B cell (primary cell): Measurements from ENCODE around the gene RINL. TPM values are rescaled to one million over a fixed set of nuclear protein-coding genes. Genes with fewer than 3 reads are reported as not detected.

Source experiments
- ATAC-seq: fragments of 200-7000 bp; cut with Tn5 transposase; one replicate; pipeline ENCODE4 v1.10.0; 2021; ENCODE audit warnings: low read depth, mild to moderate bottlenecking, moderate number of reproducible peaks, moderate library complexity
- CTCF ChIA-PET: fragments of 350-600 bp; sonication (Branson Sonifier 250); formaldehyde crosslinking; loops from one replicate; lab custom pipeline; 2021; ENCODE audit warnings: antibody characterized with exemption, inconsistent platforms; lab: Charles Lee
- POLR2A ChIA-PET: fragments of 350-600 bp; sonication (Branson Sonifier 250); formaldehyde crosslinking; loops from one replicate; lab custom pipeline; 2021; ENCODE audit warnings: antibody characterized with exemption; lab: Charles Lee
- DNase-seq: peaks from one replicate; pipeline ENCODE4 v3.0.0; 2013
- H2AFZ ChIP-seq: 2 replicates; pipeline ENCODE4 v1.6.1; 2012; ENCODE audit warnings: mild to moderate bottlenecking, low read depth, low read length; ENCODE audit not compliant: insufficient read depth, poor library complexity, severe bottlenecking
- H3K27ac ChIP-seq, 2 donors: 1 replicate in 1 of 2; 2 replicates in 1 of 2; pipeline ENCODE4 v1.5.1; 2012 to 2013; ENCODE audit warnings: low read length in 2 of 2, mild to moderate bottlenecking in 2 of 2, moderate library complexity in 1 of 2
- H3K27me3 ChIP-seq, 4 experiments: fragments of 200-600 bp in 1 of 4; sonication (generic) in 1 of 4; replicated peaks in 1 of 4; 1 replicate in 2 of 4; 2 replicates in 2 of 4; pipeline versions ENCODE4 v1.6.1 to v1.7.0; 2013 to 2016; ENCODE audit warnings: low read length in 3 of 4, mild to moderate bottlenecking in 2 of 4, mixed read lengths in 1 of 4, moderate library complexity in 1 of 4; ENCODE audit not compliant: insufficient read depth in 4 of 4, control insufficient read depth in 3 of 4; ENCODE audit errors: control extremely low read depth in 1 of 4
- H3K36me3 ChIP-seq, 2 experiments: replicated peaks in 1 of 2; 1 replicate in 1 of 2; 2 replicates in 1 of 2; pipeline versions ENCODE4 v1.6.1 to v1.7.1; 2013; ENCODE audit warnings: low read length in 1 of 2; ENCODE audit not compliant: insufficient read depth in 2 of 2, control insufficient read depth in 1 of 2; ENCODE audit errors: control extremely low read depth in 1 of 2, extremely low read depth in 1 of 2
- H3K4me1 ChIP-seq, 2 donors: fragments of 200-600 bp in 1 of 2; sonication (generic) in 1 of 2; 1 replicate in 1 of 2; 2 replicates in 1 of 2; pipeline versions ENCODE4 v1.5.1 to v1.6.1; 2013 to 2017; ENCODE audit warnings: low read length in 2 of 2; ENCODE audit not compliant: control insufficient read depth in 2 of 2, insufficient read depth in 2 of 2
- H3K4me2 ChIP-seq: replicated peaks from 2 replicates; pipeline ENCODE3; 2012; ENCODE audit warnings: mild to moderate bottlenecking, low read depth, low read length; ENCODE audit not compliant: poor library complexity, severe bottlenecking
- H3K4me3 ChIP-seq, 5 experiments: fragments of 200-600 bp in 1 of 5; sonication (generic) in 1 of 5; 1 replicate in 3 of 5; 2 replicates in 2 of 5; pipeline versions ENCODE4 v1.5.1 to v1.7.0; 2011 to 2016; ENCODE audit warnings: low read length in 4 of 5, mild to moderate bottlenecking in 4 of 5, low read depth in 2 of 5, control low read depth in 1 of 5, moderate library complexity in 1 of 5; ENCODE audit not compliant: insufficient read depth in 1 of 5; ENCODE audit errors: control extremely low read depth in 1 of 5, extremely low read depth in 1 of 5
- H3K79me2 ChIP-seq: fragments of 200-600 bp; sonication (generic); one replicate; pipeline ENCODE4 v1.6.0; 2016; ENCODE audit warnings: low read length; ENCODE audit not compliant: control insufficient read depth, insufficient read depth
- H3K9ac ChIP-seq: fragments of 200-600 bp; sonication (generic); 2 replicates; pipeline ENCODE4 v1.6.1; 2017; ENCODE audit warnings: mild to moderate bottlenecking, low read length, moderate library complexity
- H3K9me3 ChIP-seq, 3 donors: one replicate each; pipeline versions ENCODE4 v1.6.1 to v1.7.1; 2013; ENCODE audit warnings: low read length in 2 of 3; ENCODE audit not compliant: control insufficient read depth in 2 of 3, insufficient read depth in 1 of 3; ENCODE audit errors: control extremely low read depth in 1 of 3
- H4K20me1 ChIP-seq: 2 replicates; pipeline ENCODE4 v1.6.0; 2012; ENCODE audit warnings: mild to moderate bottlenecking, low read length; ENCODE audit not compliant: insufficient read depth, control insufficient read depth, poor library complexity, severe bottlenecking
- H3K27ac Mint-ChIP-seq: one replicate; pipeline ENCODE4 v1.8.0; 2021; ENCODE audit warnings: mixed read lengths
- H3K27me3 Mint-ChIP-seq: one replicate; pipeline ENCODE4 v1.8.0; 2021; ENCODE audit warnings: mixed read lengths
- H3K4me1 Mint-ChIP-seq: one replicate; pipeline ENCODE4 v1.8.0; 2021; ENCODE audit warnings: mixed read lengths
- H3K4me3 Mint-ChIP-seq: one replicate; pipeline ENCODE4 v1.8.0; 2021; ENCODE audit warnings: mixed read lengths
- H3K9me3 Mint-ChIP-seq: one replicate; pipeline ENCODE4 v1.8.0; 2022; ENCODE audit warnings: mixed read lengths; ENCODE audit not compliant: insufficient read depth
- EZH2 ChIP-seq: IDR thresholded peaks from 2 replicates; pipeline ENCODE4 v1.6.1; 2012; ENCODE audit warnings: borderline replicate concordance, low read depth, mild to moderate bottlenecking, moderate library complexity, low read length; ENCODE audit not compliant: insufficient read depth, poor library complexity, severe bottlenecking
- WGBS: methylation state at CpG from one replicate; pipeline ENCODE4 v1.1.5; 2013; ENCODE audit warnings: missing lambda C conversion rate; ENCODE audit not compliant: insufficient coverage; 5-methylcytosine and 5-hydroxymethylcytosine counted together
- intact Hi-C: fragments of 100-400 bp; cut with micrococcal nuclease; formaldehyde crosslinking; loops from one replicate; pipeline ENCODE4 v1.10.0; 2022
- polyA plus RNA-seq: library from polyadenylated mRNA; depleted of rRNA; stranded (reverse); fragments of >200 nt; gene quantifications from 2 replicates; pipeline ENCODE4 v1.2.3, GENCODE V29; 2012
- total RNA-seq, 2 donors: library from RNA; stranded (reverse); fragments of 120-200 nt in 1 of 2; gene quantifications; 1 replicate in 1 of 2; 2 replicates in 1 of 2; pipeline versions ENCODE4 v1.2.3 to v1.2.4, GENCODE V29; 2013 to 2022
- TF ChIP-seq, protein P1 (sequence below): fragments of 200-600 bp; IDR thresholded peaks from one replicate; pipeline ENCODE4 v1.8.0; 2022; ENCODE audit warnings: antibody characterized with exemption, mild to moderate bottlenecking

RINL gene
- total and polyA plus RNA-seq, 2 donors (not counting 1 experiment from before 2014, with no cell fraction given) = 67.0 to 113 TPM

DNA sequence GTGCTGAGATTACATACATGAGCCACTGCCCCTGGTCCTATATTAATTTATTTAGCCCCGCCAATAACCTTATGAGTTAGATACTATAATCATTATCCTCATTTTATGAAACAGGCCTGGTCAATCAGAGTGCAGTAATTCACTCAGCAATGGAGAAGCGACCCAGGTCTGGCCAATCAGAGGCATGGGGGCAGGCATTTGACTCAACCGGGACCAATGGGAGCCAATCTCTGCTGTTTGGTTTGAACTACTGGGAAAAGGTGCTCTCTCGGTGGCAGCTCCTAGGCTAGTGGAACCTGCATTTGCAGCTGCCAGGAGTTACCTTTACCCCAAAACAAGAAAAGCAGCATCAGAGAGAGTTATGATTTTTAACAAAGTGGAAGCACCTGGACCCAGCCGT is 14.8 kb upstream of the RINL start:
- no peak overlapping the region for H3K4me3 ChIP-seq
- TF ChIP-seq, protein P1, sequence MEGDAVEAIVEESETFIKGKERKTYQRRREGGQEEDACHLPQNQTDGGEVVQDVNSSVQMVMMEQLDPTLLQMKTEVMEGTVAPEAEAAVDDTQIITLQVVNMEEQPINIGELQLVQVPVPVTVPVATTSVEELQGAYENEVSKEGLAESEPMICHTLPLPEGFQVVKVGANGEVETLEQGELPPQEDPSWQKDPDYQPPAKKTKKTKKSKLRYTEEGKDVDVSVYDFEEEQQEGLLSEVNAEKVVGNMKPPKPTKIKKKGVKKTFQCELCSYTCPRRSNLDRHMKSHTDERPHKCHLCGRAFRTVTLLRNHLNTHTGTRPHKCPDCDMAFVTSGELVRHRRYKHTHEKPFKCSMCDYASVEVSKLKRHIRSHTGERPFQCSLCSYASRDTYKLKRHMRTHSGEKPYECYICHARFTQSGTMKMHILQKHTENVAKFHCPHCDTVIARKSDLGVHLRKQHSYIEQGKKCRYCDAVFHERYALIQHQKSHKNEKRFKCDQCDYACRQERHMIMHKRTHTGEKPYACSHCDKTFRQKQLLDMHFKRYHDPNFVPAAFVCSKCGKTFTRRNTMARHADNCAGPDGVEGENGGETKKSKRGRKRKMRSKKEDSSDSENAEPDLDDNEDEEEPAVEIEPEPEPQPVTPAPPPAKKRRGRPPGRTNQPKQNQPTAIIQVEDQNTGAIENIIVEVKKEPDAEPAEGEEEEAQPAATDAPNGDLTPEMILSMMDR = no peak
- TF ChIP-seq EZH2 = no peak
- 100% methylated on average over 2 of the region's 5 CpGs for WGBS
- peaks cover 5% of the 10 kb centered on the region for H3K4me1 Mint-ChIP-seq
- H4K20me1 ChIP-seq = no peaks in the 10 kb centered on the region
- DNase-seq (no peak), ATAC-seq (no peak)
- POLR2A ChIA-PET = no interaction called here
- H3K4me1 ChIP-seq = peaks cover under 1 to 5% of the 10 kb centered on the region in 2 donors
- H3K9ac ChIP-seq = no peak overlapping the region
- no peak overlapping the region for H3K27ac ChIP-seq
- intact Hi-C loops = no loop called here
- H3K27ac Mint-ChIP-seq = no peak overlapping the region
- no peaks in the 10 kb centered on the region for H3K27me3 ChIP-seq
- H3K4me2 ChIP-seq = no peak overlapping the region
- H3K4me3 Mint-ChIP-seq = no peak overlapping the region
- no peaks in the 10 kb centered on the region for H3K9me3 ChIP-seq
- no peaks in the 10 kb centered on the region for H3K27me3 Mint-ChIP-seq
- CTCF ChIA-PET = interaction anchor here (1.0 kb wide), 1 partner anchor 107 kb away, joined by 4 read pairs; no protein-coding TSS in a partner anchor
- H2AFZ ChIP-seq = no peak overlapping the region
- H3K79me2 ChIP-seq = peaks cover 49% of the 10 kb centered on the region
- H3K36me3 ChIP-seq = peaks cover 0 to 23% of the 10 kb centered on the region in 2 experiments
- no peaks in the 10 kb centered on the region for H3K9me3 Mint-ChIP-seq

DNA sequence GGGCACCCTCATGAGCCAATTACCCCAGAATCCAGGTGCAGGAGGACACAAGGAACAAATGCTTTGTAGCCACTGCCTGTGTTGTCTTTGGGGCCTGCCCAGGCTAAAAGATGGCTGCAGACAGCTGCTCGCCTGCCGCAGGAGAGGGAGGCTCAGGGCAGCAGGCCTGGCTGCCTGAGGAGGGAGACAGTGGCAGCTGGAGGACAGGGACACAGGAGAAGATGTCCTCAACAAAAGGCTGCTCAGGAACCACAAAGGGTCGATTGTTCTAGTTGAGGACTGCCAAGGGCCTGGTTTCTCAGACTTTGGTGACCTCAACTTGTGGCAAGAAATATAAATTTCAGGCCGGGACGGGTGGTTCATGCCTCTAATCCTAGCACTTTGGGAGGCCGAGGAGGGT is 13.7 kb upstream of the RINL start:
- Histone ChIP-seq H3K9ac (no peak overlapping the region), H3K9me3 (no peaks in the 10 kb centered on the region), H2AFZ (no peak overlapping the region), H3K4me1 (peaks cover 3 to 11% of the 10 kb centered on the region in 2 donors), H3K27me3 (no peaks in the 10 kb centered on the region), H3K4me3 (no peak overlapping the region), H4K20me1 (no peaks in the 10 kb centered on the region), H3K4me2 (no peak overlapping the region), H3K79me2 (peaks cover 44% of the 10 kb centered on the region), H3K36me3 (peaks cover 0 to 23% of the 10 kb centered on the region in 2 experiments), H3K27ac (no peak overlapping the region)
- TF ChIP-seq, protein P1 = no peak
- no peak for TF ChIP-seq EZH2
- no peaks in the 10 kb centered on the region for H3K27me3 Mint-ChIP-seq
- H3K9me3 Mint-ChIP-seq = no peaks in the 10 kb centered on the region
- no peak for ATAC-seq
- POLR2A ChIA-PET = no interaction called here
- intact Hi-C loops = no loop called here
- no peak for DNase-seq
- H3K27ac Mint-ChIP-seq = no peak overlapping the region
- CTCF ChIA-PET = interaction anchor here (0.6 to 0.7 kb wide), 2 partner anchors 25 to 476 kb away, joined by 3 to 4 read pairs; no protein-coding TSS in a partner anchor
- peaks cover 4% of the 10 kb centered on the region for H3K4me1 Mint-ChIP-seq
- 98% methylated on average over 6 of the region's 6 CpGs for WGBS
- H3K4me3 Mint-ChIP-seq = no peak overlapping the region
